ENCODE measurements around the gene PDLIM7. TPM values are rescaled to one million over a fixed set of nuclear protein-coding genes. Genes with fewer than 3 reads are reported as not detected.

The PDLIM7 gene
- total and polyA plus RNA-seq, 2 donors (not counting 3 experiments of a cell fraction or from before 2014, with no cell fraction given): 314 to 318 TPM

- dilution Hi-C loops (cut with MboI; ENCODE audit: extremely low pct_ligation_motif_present, low sequenced_read_pairs) (no loop called here), intact Hi-C loops (cut with micrococcal nuclease) (loop anchor here (10.0 kb wide), 1 partner anchor 1029 kb away; the partner anchor contains the start of gene FAF2)
- ChIA-PET CTCF (interaction anchor here (0.5 to 1.5 kb wide), 3 partner anchors 16 to 83 kb away, joined by 3 to 4 read pairs (median 3); no protein-coding TSS in a partner anchor), POLR2A (interaction anchor here (1.2 kb wide), 1 partner anchor 17 kb away, joined by 3 read pairs; no protein-coding TSS in a partner anchor)
- Histone ChIP-seq H3K9me3 (replicated peaks; ENCODE audit: control insufficient read depth, insufficient read depth, low read length) (no peaks in the 10 kb centered on the region), H3K4me2 (ENCODE audit: insufficient read depth, low read length) (no peak overlapping the region), H3K4me3 (replicated peaks in 1 of 3; ENCODE audit: insufficient read depth in 1 of 3, low read depth in 1 of 3, low read length in 3 of 3) (no peak overlapping the region), H3K27me3 (ENCODE audit: control insufficient read depth in 2 of 2, insufficient read depth in 2 of 2, low read length in 2 of 2) (no peaks in the 10 kb centered on the region), H3K9me1 (replicated peaks; ENCODE audit: control insufficient read depth, extremely low read depth, insufficient read depth, low read length) (no peaks in the 10 kb centered on the region), H3K27ac (ENCODE audit: insufficient read depth, low read depth, low read length) (no peak overlapping the region), H4K20me1 (replicated peaks; ENCODE audit: control insufficient read depth, extremely low read depth, insufficient read depth, low read length) (no peaks in the 10 kb centered on the region), H3K79me2 (ENCODE audit: control insufficient read depth, insufficient read depth, low read length) (peaks cover 39% of the 10 kb centered on the region), H3K9ac (replicated peaks; ENCODE audit: extremely low read depth, insufficient read depth, low read length) (no peak overlapping the region), H3K4me1 (ENCODE audit: control insufficient read depth, extremely low read depth, insufficient read depth, low read length) (peaks cover 31% of the 10 kb centered on the region), H3K36me3 (ENCODE audit: control insufficient read depth in 2 of 2, extremely low read depth in 1 of 2, insufficient read depth in 2 of 2, low read length in 2 of 2) (peaks cover 0 to under 1% of the 10 kb centered on the region in 2 experiments), H2AFZ (ENCODE audit: low read depth, low read length) (no peak overlapping the region)
- no TSS peak for BruUV-seq (replicated peaks)
- TF ChIP-seq EZH2 (IDR thresholded peaks at IDR 0.05; ENCODE audit: borderline replicate concordance, low read depth, low read length, severe bottlenecking) (no peak), POLR2AphosphoS5 (IDR thresholded peaks at IDR 0.05; ENCODE audit: insufficient read depth, low read depth, low read length) (no peak), MYC (IDR thresholded peaks at IDR 0.05; ENCODE audit: low read depth, low read length) (no peak), JUN (IDR thresholded peaks at IDR 0.05; ENCODE audit: borderline replicate concordance, insufficient read depth, insufficient read length, low read depth) (no peak), POLR2A (IDR thresholded peaks at IDR 0.05; ENCODE audit: low read depth, low read length) (no peak)
- TF ChIP-seq, protein P1, sequence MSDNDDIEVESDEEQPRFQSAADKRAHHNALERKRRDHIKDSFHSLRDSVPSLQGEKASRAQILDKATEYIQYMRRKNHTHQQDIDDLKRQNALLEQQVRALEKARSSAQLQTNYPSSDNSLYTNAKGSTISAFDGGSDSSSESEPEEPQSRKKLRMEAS (IDR thresholded peaks at IDR 0.05; ENCODE audit: insufficient read depth, insufficient read length): no peak
- TF ChIP-seq, protein P2, sequence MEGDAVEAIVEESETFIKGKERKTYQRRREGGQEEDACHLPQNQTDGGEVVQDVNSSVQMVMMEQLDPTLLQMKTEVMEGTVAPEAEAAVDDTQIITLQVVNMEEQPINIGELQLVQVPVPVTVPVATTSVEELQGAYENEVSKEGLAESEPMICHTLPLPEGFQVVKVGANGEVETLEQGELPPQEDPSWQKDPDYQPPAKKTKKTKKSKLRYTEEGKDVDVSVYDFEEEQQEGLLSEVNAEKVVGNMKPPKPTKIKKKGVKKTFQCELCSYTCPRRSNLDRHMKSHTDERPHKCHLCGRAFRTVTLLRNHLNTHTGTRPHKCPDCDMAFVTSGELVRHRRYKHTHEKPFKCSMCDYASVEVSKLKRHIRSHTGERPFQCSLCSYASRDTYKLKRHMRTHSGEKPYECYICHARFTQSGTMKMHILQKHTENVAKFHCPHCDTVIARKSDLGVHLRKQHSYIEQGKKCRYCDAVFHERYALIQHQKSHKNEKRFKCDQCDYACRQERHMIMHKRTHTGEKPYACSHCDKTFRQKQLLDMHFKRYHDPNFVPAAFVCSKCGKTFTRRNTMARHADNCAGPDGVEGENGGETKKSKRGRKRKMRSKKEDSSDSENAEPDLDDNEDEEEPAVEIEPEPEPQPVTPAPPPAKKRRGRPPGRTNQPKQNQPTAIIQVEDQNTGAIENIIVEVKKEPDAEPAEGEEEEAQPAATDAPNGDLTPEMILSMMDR (IDR thresholded peaks at IDR 0.05; ENCODE audit: extremely low read depth in 1 of 2, insufficient read depth in 1 of 2, low read depth in 1 of 2, low read length in 2 of 2): no peak
- DNase-seq (ENCODE audit: low read depth, low spot score): no peak
- FAIRE-seq: no peak
Measured at GRCh38 chr5:177474002-177474476, 23.4 kb downstream of the PDLIM7 start.
